Measurements from ENCODE around the gene ENTPD7. TPM values are rescaled to one million over a fixed set of nuclear protein-coding genes. Genes with fewer than 3 reads are reported as not detected.

Gene ENTPD7
- total and polyA plus RNA-seq, 2 of the 8 experiments (the other 6 are each of a cell fraction or from before 2014, with no cell fraction given) = 5.0 to 15.6 TPM

DNA sequence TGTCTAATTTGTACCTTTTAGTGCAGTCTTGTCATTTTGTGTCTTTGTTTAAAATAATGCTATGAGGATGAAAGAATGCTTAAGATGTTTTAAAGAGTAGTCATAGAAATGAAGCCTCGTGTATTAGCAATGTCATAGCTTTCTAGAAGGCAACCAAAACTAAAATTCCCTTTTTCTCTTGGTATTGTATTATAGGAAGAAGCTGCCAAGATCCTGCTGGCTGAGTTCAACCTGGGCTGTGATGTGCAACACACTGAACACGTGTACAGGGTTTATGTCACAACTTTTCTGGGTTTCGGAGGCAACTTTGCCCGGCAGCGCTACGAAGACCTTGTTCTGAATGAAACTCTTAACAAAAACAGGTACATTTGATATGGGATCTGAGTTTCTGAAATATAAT is 36.5 kb downstream of the ENTPD7 start (continued):
- TF ChIP-seq, protein P1, sequence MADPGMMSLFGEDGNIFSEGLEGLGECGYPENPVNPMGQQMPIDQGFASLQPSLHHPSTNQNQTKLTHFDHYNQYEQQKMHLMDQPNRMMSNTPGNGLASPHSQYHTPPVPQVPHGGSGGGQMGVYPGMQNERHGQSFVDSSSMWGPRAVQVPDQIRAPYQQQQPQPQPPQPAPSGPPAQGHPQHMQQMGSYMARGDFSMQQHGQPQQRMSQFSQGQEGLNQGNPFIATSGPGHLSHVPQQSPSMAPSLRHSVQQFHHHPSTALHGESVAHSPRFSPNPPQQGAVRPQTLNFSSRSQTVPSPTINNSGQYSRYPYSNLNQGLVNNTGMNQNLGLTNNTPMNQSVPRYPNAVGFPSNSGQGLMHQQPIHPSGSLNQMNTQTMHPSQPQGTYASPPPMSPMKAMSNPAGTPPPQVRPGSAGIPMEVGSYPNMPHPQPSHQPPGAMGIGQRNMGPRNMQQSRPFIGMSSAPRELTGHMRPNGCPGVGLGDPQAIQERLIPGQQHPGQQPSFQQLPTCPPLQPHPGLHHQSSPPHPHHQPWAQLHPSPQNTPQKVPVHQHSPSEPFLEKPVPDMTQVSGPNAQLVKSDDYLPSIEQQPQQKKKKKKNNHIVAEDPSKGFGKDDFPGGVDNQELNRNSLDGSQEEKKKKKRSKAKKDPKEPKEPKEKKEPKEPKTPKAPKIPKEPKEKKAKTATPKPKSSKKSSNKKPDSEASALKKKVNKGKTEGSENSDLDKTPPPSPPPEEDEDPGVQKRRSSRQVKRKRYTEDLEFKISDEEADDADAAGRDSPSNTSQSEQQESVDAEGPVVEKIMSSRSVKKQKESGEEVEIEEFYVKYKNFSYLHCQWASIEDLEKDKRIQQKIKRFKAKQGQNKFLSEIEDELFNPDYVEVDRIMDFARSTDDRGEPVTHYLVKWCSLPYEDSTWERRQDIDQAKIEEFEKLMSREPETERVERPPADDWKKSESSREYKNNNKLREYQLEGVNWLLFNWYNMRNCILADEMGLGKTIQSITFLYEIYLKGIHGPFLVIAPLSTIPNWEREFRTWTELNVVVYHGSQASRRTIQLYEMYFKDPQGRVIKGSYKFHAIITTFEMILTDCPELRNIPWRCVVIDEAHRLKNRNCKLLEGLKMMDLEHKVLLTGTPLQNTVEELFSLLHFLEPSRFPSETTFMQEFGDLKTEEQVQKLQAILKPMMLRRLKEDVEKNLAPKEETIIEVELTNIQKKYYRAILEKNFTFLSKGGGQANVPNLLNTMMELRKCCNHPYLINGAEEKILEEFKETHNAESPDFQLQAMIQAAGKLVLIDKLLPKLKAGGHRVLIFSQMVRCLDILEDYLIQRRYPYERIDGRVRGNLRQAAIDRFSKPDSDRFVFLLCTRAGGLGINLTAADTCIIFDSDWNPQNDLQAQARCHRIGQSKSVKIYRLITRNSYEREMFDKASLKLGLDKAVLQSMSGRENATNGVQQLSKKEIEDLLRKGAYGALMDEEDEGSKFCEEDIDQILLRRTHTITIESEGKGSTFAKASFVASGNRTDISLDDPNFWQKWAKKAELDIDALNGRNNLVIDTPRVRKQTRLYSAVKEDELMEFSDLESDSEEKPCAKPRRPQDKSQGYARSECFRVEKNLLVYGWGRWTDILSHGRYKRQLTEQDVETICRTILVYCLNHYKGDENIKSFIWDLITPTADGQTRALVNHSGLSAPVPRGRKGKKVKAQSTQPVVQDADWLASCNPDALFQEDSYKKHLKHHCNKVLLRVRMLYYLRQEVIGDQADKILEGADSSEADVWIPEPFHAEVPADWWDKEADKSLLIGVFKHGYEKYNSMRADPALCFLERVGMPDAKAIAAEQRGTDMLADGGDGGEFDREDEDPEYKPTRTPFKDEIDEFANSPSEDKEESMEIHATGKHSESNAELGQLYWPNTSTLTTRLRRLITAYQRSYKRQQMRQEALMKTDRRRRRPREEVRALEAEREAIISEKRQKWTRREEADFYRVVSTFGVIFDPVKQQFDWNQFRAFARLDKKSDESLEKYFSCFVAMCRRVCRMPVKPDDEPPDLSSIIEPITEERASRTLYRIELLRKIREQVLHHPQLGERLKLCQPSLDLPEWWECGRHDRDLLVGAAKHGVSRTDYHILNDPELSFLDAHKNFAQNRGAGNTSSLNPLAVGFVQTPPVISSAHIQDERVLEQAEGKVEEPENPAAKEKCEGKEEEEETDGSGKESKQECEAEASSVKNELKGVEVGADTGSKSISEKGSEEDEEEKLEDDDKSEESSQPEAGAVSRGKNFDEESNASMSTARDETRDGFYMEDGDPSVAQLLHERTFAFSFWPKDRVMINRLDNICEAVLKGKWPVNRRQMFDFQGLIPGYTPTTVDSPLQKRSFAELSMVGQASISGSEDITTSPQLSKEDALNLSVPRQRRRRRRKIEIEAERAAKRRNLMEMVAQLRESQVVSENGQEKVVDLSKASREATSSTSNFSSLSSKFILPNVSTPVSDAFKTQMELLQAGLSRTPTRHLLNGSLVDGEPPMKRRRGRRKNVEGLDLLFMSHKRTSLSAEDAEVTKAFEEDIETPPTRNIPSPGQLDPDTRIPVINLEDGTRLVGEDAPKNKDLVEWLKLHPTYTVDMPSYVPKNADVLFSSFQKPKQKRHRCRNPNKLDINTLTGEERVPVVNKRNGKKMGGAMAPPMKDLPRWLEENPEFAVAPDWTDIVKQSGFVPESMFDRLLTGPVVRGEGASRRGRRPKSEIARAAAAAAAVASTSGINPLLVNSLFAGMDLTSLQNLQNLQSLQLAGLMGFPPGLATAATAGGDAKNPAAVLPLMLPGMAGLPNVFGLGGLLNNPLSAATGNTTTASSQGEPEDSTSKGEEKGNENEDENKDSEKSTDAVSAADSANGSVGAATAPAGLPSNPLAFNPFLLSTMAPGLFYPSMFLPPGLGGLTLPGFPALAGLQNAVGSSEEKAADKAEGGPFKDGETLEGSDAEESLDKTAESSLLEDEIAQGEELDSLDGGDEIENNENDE (IDR thresholded peaks at IDR 0.05; ENCODE audit: insufficient replicate concordance, low read length) = no peak
- no peak for TF ChIP-seq ZNF274 (IDR thresholded peaks at IDR 0.05; ENCODE audit: borderline replicate concordance, extremely low read depth, low read length)
- TF ChIP-seq CREB1 (IDR thresholded peaks at IDR 0.05) = no peak
- no peak for TF ChIP-seq BRCA1 (IDR thresholded peaks at IDR 0.05; ENCODE audit: low read depth, low read length)
- TF ChIP-seq SP1 (IDR thresholded peaks at IDR 0.05; ENCODE audit: low read depth, low read length) = no peak
- TF ChIP-seq CTBP2 (IDR thresholded peaks at IDR 0.05; ENCODE audit: borderline replicate concordance, insufficient read depth, insufficient read length, low read length) = no peak
- TF ChIP-seq TCF12 (IDR thresholded peaks at IDR 0.05; ENCODE audit: low read depth, low read length) = no peak
- no peak for TF ChIP-seq EP300 (IDR thresholded peaks at IDR 0.05; ENCODE audit: borderline replicate concordance in 1 of 2, low read depth in 2 of 2, low read length in 2 of 2)
- no peak for TF ChIP-seq CBX5 (IDR thresholded peaks at IDR 0.05; ENCODE audit: low read depth, low read length)
- no peak for TF ChIP-seq SP4 (IDR thresholded peaks at IDR 0.05; ENCODE audit: low read length)
- TF ChIP-seq TAF1 (IDR thresholded peaks at IDR 0.05; ENCODE audit: low read depth, low read length) = no peak
- TF ChIP-seq RNF2 (IDR thresholded peaks at IDR 0.05; ENCODE audit: borderline replicate concordance, low read depth, low read length, missing control alignments, poor library complexity, severe bottlenecking) = no peak
